HCT116 (cell line): ENCODE data around the gene CCHCR1. TPM values are rescaled to one million over a fixed set of nuclear protein-coding genes. Genes with fewer than 3 reads are reported as not detected.

Source experiments
- ATAC-seq: fragments of 200-7000 bp; cut with Tn5 transposase; 2 replicates; pipeline ENCODE4 v1.9.1; 2020; ENCODE audit warnings: mild to moderate bottlenecking, moderate library complexity
- BruUV-seq: library from RNA; stranded (reverse); fragments of 400-500 nt; replicated peaks from 2 replicates; lab custom pipeline; 2021; lab: Mats Ljungman, UMichigan
- CTCF ChIA-PET: fragments of 300-600 bp; sonication (Branson Sonifier 250); formaldehyde crosslinking; loops from one replicate; lab custom pipeline; 2021; ENCODE audit warnings: antibody characterized with exemption; lab: Charles Lee
- POLR2A ChIA-PET: fragments of 300-600, 350-600 bp; sonication (Branson Sonifier 250); formaldehyde crosslinking; loops from one replicate; lab custom pipeline; 2021; ENCODE audit warnings: antibody characterized with exemption; lab: Charles Lee
- RAD21 ChIA-PET, 2 experiments: fragments of 300-600 bp; sonication (Branson Sonifier 250); formaldehyde crosslinking; loops; one replicate each; lab custom pipeline; 2023; ENCODE audit warnings: low total read pairs in 2 of 2; ENCODE audit not compliant: uncharacterized antibody in 2 of 2, unreplicated experiment in 2 of 2, low non-redundant PET in 1 of 2; lab: Charles Lee
- DNase-seq: peaks from one replicate; pipeline ENCODE4 v3.0.0-alpha.2; 2010; ENCODE audit warnings: low read depth, low spot score
- H2AFZ ChIP-seq: fragments of 200-600 bp; shearing (Covaris generic), sonication (generic); 2 replicates; pipeline ENCODE4 v1.6.1; 2017; ENCODE audit warnings: low read depth, mixed run types, mixed read lengths, antibody characterized with exemption, low read length; ENCODE audit not compliant: poor library complexity, severe bottlenecking
- H3K27ac ChIP-seq: 2 replicates; pipeline ENCODE4 v1.5.1; 2012; ENCODE audit warnings: low read depth, low read length
- H3K27me3 ChIP-seq: fragments of 200-600 bp; sonication (generic); 2 replicates; pipeline ENCODE4 v1.6.1; 2016; ENCODE audit warnings: mixed run types, low read length, mixed read lengths; ENCODE audit not compliant: insufficient read depth
- H3K36me3 ChIP-seq, 2 experiments: fragments of 200-500 bp in 1 of 2; fragments of 200-600 bp in 1 of 2; sonication (Bioruptor generic) in 1 of 2; sonication (generic) in 1 of 2; 2 replicates each; pipeline versions ENCODE4 v1.5.1 to v1.6.1; 2014 to 2016; ENCODE audit warnings: low read length in 2 of 2, inconsistent platforms in 1 of 2, mixed read lengths in 1 of 2, mixed run types in 1 of 2; ENCODE audit not compliant: insufficient read depth in 2 of 2, control insufficient read depth in 1 of 2
- H3K4me1 ChIP-seq, 2 experiments: fragments of 200-600 bp in 1 of 2; sonication (generic) in 1 of 2; 2 replicates each; pipeline versions ENCODE4 v1.5.1 to v1.6.1; 2012 to 2017; ENCODE audit warnings: low read length in 2 of 2, inconsistent platforms in 1 of 2, mild to moderate bottlenecking in 1 of 2, mixed read lengths in 1 of 2, mixed run types in 1 of 2, moderate library complexity in 1 of 2; ENCODE audit not compliant: insufficient read depth in 2 of 2, control insufficient read depth in 1 of 2
- H3K4me2 ChIP-seq: fragments of 200-600 bp; sonication (generic); 2 replicates; pipeline ENCODE4 v1.6.1; 2017; ENCODE audit warnings: mixed run types, low read length, mixed read lengths
- H3K4me3 ChIP-seq, 2 experiments: fragments of 200-600 bp in 1 of 2; sonication (generic) in 1 of 2; replicated peaks in 1 of 2; 2 replicates each; pipeline ENCODE4 v1.5.1; 2011 to 2016; ENCODE audit warnings: low read length in 2 of 2, control low read depth in 1 of 2, low read depth in 1 of 2, mild to moderate bottlenecking in 1 of 2, mixed read lengths in 1 of 2, mixed run types in 1 of 2
- H3K79me2 ChIP-seq: fragments of 200-600 bp; sonication (generic); 2 replicates; pipeline ENCODE4 v1.6.1; 2017; ENCODE audit warnings: mild to moderate bottlenecking, mixed run types, low read length, moderate library complexity, mixed read lengths; ENCODE audit not compliant: insufficient read depth
- H3K9ac ChIP-seq: fragments of 200-600 bp; sonication (generic); 2 replicates; pipeline ENCODE4 v1.6.1; 2016; ENCODE audit warnings: low read length, mixed read lengths
- H3K9me2 ChIP-seq: fragments of 200-600 bp; sonication (generic), shearing (Covaris generic); 2 replicates; pipeline ENCODE4 v1.6.1; 2017; ENCODE audit warnings: mixed run types, mild to moderate bottlenecking, moderate library complexity; ENCODE audit not compliant: insufficient read depth
- H3K9me3 ChIP-seq, 2 experiments: fragments of 200-500 bp in 1 of 2; fragments of 200-600 bp in 1 of 2; sonication (Bioruptor generic) in 1 of 2; sonication (generic) in 1 of 2; 2 replicates each; pipeline ENCODE4 v1.6.1; 2014 to 2017; ENCODE audit warnings: low read length in 2 of 2, mixed read lengths in 2 of 2, inconsistent platforms in 1 of 2, low read depth in 1 of 2, mild to moderate bottlenecking in 1 of 2, mixed run types in 1 of 2, moderate library complexity in 1 of 2; ENCODE audit not compliant: control insufficient read depth in 1 of 2, insufficient read depth in 1 of 2
- H4K20me1 ChIP-seq: fragments of 200-600 bp; sonication (generic), shearing (Covaris generic); 2 replicates; pipeline ENCODE4 v1.6.1; 2017; ENCODE audit warnings: mixed run types, mild to moderate bottlenecking, moderate library complexity; ENCODE audit not compliant: insufficient read depth
- CEBPB ChIP-seq: IDR thresholded peaks from 2 replicates; pipeline ENCODE4 v1.6.1; 2012; ENCODE audit warnings: low read depth
- EGR1 ChIP-seq: IDR thresholded peaks from 2 replicates; pipeline ENCODE4 v1.6.1; 2012; ENCODE audit warnings: low read depth
- ELF1 ChIP-seq: IDR thresholded peaks from 2 replicates; pipeline ENCODE4 v1.6.1; 2012; ENCODE audit warnings: low read depth, borderline replicate concordance
- EZH2 ChIP-seq: fragments of 200-600 bp; sonication (generic); IDR thresholded peaks from 2 replicates; pipeline ENCODE4 v1.6.1; 2017; ENCODE audit warnings: antibody characterized with exemption, mixed run types
- EZH2phosphoT487 ChIP-seq: fragments of 200-600 bp; IDR thresholded peaks from 2 replicates; pipeline ENCODE4 v1.6.1; 2018; ENCODE audit warnings: antibody characterized with exemption, borderline replicate concordance
- FOSL1 ChIP-seq: IDR thresholded peaks from 2 replicates; pipeline ENCODE4 v1.6.1; 2012; ENCODE audit warnings: low read depth
- SIN3A ChIP-seq: IDR thresholded peaks from 2 replicates; pipeline ENCODE4 v1.6.1; 2012; ENCODE audit warnings: low read depth
- SP1 ChIP-seq: IDR thresholded peaks from 2 replicates; pipeline ENCODE4 v1.6.1; 2012; ENCODE audit warnings: low read depth
- TCF7L2 ChIP-seq: IDR thresholded peaks from 2 replicates; pipeline ENCODE4 v1.7.0; 2011; ENCODE audit warnings: borderline replicate concordance, inconsistent platforms; ENCODE audit not compliant: insufficient read depth, insufficient read length; ENCODE audit errors: extremely low read depth
- YY1 ChIP-seq: IDR thresholded peaks from 2 replicates; pipeline ENCODE4 v1.6.1; 2011; ENCODE audit warnings: low read length, low read depth, moderate library complexity, mild to moderate bottlenecking; ENCODE audit not compliant: insufficient replicate concordance; ENCODE audit errors: extremely low read depth
- ZFX ChIP-seq: fragments of 450-650 bp; IDR thresholded peaks from 2 replicates; pipeline ENCODE4 v1.6.1; 2017
- intact Hi-C: fragments of 100-400 bp; cut with micrococcal nuclease; formaldehyde crosslinking; loops from 2 replicates; pipeline ENCODE4 v1.10.0; 2022
- total RNA-seq: library from RNA; stranded (reverse); gene quantifications from one replicate; pipeline ENCODE4 v1.2.1, GENCODE V29; 2021; ENCODE audit not compliant: unreplicated experiment
- TF ChIP-seq, protein P1 (sequence below): IDR thresholded peaks from 2 replicates; pipeline ENCODE4 v1.6.1; 2012
- TF ChIP-seq, protein P2 (sequence below): IDR thresholded peaks from 2 replicates; pipeline ENCODE4 v1.6.1; 2012
- TF ChIP-seq, protein P3 (sequence below), 3 experiments: fragments of 200-600 bp in 1 of 3; sonication (generic) in 1 of 3; IDR thresholded peaks in 2 of 3; conservative IDR thresholded peaks in 1 of 3; 2 replicates each; pipeline ENCODE4 v1.5.1; 2012 to 2017; ENCODE audit warnings: low read depth in 2 of 3, low read length in 2 of 3, antibody characterized with exemption in 1 of 3, borderline replicate concordance in 1 of 3, control low read depth in 1 of 3, mild to moderate bottlenecking in 1 of 3, mixed read lengths in 1 of 3, mixed run types in 1 of 3, moderate library complexity in 1 of 3; ENCODE audit not compliant: insufficient read depth in 1 of 3
- TF ChIP-seq, protein P4 (sequence below): IDR thresholded peaks from 2 replicates; pipeline ENCODE4 v1.6.1; 2012; ENCODE audit warnings: low read depth

CCHCR1 gene
- total RNA-seq, 1 experiment from 2014 or later: 40.7 TPM

GRCh38 chr6:31161216-31162126 is 3.9 kb upstream of the CCHCR1 start:
- ChIA-PET RAD21 (no interaction called here), CTCF (no interaction called here), POLR2A (no interaction called here)
- BruUV-seq: no TSS peak
- no peak overlapping the region for H3K9ac ChIP-seq
- no peak for ATAC-seq
- H3K4me2 ChIP-seq: no peak overlapping the region
- intact Hi-C loops: no loop called here
- no peak overlapping the region for H2AFZ ChIP-seq
- peaks cover 18 to 28% of the 10 kb centered on the region in 2 experiments for H3K4me1 ChIP-seq
- no peaks in the 10 kb centered on the region for H3K27me3 ChIP-seq
- TF ChIP-seq, protein P1, sequence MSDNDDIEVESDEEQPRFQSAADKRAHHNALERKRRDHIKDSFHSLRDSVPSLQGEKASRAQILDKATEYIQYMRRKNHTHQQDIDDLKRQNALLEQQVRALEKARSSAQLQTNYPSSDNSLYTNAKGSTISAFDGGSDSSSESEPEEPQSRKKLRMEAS: no peak
- no peak for TF ChIP-seq SIN3A
- TF ChIP-seq ELF1: no peak
- TF ChIP-seq ZFX: no peak
- TF ChIP-seq EZH2: no peak
- no peak for TF ChIP-seq EZH2phosphoT487
- TF ChIP-seq FOSL1: no peak
- TF ChIP-seq SP1: no peak
- TF ChIP-seq, protein P2, sequence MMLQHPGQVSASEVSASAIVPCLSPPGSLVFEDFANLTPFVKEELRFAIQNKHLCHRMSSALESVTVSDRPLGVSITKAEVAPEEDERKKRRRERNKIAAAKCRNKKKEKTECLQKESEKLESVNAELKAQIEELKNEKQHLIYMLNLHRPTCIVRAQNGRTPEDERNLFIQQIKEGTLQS: no peak
- TF ChIP-seq, protein P3, sequence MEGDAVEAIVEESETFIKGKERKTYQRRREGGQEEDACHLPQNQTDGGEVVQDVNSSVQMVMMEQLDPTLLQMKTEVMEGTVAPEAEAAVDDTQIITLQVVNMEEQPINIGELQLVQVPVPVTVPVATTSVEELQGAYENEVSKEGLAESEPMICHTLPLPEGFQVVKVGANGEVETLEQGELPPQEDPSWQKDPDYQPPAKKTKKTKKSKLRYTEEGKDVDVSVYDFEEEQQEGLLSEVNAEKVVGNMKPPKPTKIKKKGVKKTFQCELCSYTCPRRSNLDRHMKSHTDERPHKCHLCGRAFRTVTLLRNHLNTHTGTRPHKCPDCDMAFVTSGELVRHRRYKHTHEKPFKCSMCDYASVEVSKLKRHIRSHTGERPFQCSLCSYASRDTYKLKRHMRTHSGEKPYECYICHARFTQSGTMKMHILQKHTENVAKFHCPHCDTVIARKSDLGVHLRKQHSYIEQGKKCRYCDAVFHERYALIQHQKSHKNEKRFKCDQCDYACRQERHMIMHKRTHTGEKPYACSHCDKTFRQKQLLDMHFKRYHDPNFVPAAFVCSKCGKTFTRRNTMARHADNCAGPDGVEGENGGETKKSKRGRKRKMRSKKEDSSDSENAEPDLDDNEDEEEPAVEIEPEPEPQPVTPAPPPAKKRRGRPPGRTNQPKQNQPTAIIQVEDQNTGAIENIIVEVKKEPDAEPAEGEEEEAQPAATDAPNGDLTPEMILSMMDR (IDR thresholded peaks at IDR 0.05 in 2 of 3, conservative IDR thresholded peaks at IDR 0.05 in 1 of 3; ENCODE audit: borderline replicate concordance in 1 of 3, insufficient read depth in 1 of 3, low read depth in 2 of 3, low read length in 2 of 3): no peak
- TF ChIP-seq TCF7L2: no peak
- TF ChIP-seq, protein P4, sequence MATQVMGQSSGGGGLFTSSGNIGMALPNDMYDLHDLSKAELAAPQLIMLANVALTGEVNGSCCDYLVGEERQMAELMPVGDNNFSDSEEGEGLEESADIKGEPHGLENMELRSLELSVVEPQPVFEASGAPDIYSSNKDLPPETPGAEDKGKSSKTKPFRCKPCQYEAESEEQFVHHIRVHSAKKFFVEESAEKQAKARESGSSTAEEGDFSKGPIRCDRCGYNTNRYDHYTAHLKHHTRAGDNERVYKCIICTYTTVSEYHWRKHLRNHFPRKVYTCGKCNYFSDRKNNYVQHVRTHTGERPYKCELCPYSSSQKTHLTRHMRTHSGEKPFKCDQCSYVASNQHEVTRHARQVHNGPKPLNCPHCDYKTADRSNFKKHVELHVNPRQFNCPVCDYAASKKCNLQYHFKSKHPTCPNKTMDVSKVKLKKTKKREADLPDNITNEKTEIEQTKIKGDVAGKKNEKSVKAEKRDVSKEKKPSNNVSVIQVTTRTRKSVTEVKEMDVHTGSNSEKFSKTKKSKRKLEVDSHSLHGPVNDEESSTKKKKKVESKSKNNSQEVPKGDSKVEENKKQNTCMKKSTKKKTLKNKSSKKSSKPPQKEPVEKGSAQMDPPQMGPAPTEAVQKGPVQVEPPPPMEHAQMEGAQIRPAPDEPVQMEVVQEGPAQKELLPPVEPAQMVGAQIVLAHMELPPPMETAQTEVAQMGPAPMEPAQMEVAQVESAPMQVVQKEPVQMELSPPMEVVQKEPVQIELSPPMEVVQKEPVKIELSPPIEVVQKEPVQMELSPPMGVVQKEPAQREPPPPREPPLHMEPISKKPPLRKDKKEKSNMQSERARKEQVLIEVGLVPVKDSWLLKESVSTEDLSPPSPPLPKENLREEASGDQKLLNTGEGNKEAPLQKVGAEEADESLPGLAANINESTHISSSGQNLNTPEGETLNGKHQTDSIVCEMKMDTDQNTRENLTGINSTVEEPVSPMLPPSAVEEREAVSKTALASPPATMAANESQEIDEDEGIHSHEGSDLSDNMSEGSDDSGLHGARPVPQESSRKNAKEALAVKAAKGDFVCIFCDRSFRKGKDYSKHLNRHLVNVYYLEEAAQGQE: no peak
- TF ChIP-seq YY1: no peak
- no peak for TF ChIP-seq CEBPB
- TF ChIP-seq EGR1: no peak
- H3K27ac ChIP-seq: no peak overlapping the region
- no peaks in the 10 kb centered on the region for H3K9me3 ChIP-seq
- peaks cover 3 to 12% of the 10 kb centered on the region in 2 experiments; a peak in 3 of 4 replicates for H3K36me3 ChIP-seq
- H4K20me1 ChIP-seq: no peaks in the 10 kb centered on the region
- H3K9me2 ChIP-seq: no peaks in the 10 kb centered on the region
- DNase-seq: no peak
- H3K4me3 ChIP-seq: no peak overlapping the region
- peaks cover 9% of the 10 kb centered on the region for H3K79me2 ChIP-seq
